K562 (cell line): ENCODE results near the gene B3GALT4. TPM values are rescaled to one million over a fixed set of nuclear protein-coding genes. Genes with fewer than 3 reads are reported as not detected.

Experiments
- BRD4 ChIP-seq: fragments of 200-600 bp; sonication (generic); IDR thresholded peaks from 2 replicates; pipeline ENCODE4 v1.6.1; 2017; ENCODE audit warnings: inconsistent platforms
- DIDO1 ChIP-seq: fragments of 450-650 bp; IDR thresholded peaks from 2 replicates; pipeline ENCODE4 v1.6.1; 2016; ENCODE audit warnings: low read depth, missing biosample characterization, missing genetic modification characterization
- ESRRB ChIP-seq: fragments of 250-450 bp; sonication (Bioruptor Pico); IDR thresholded peaks from 2 replicates; pipeline ENCODE4 v1.5.0; 2020; ENCODE audit warnings: mild to moderate bottlenecking, moderate library complexity, borderline replicate concordance
- FUS ChIP-seq: fragments of 200-400 bp; formaldehyde crosslinking; optimal IDR thresholded peaks from 2 replicates; pipeline ENCODE3; 2017; ENCODE audit warnings: low read depth, low read length
- LCOR ChIP-seq: sonication (generic); formaldehyde crosslinking; IDR thresholded peaks from 2 replicates; pipeline ENCODE4 v1.8.0; 2022; ENCODE audit warnings: mild to moderate bottlenecking, missing genetic modification reagents
- MBD1 ChIP-seq: fragments of 250-450 bp; sonication (Bioruptor Pico); IDR thresholded peaks from 2 replicates; pipeline ENCODE4 v1.8.0; 2022; ENCODE audit warnings: inconsistent platforms
- MCM5 ChIP-seq: fragments of 450-650 bp; IDR thresholded peaks from 2 replicates; pipeline ENCODE4 v1.6.1; 2016; ENCODE audit warnings: low read depth
- PRMT5 ChIP-seq: sonication (generic); formaldehyde crosslinking; IDR thresholded peaks from 2 replicates; pipeline ENCODE4 v1.5.0; 2020; ENCODE audit warnings: missing genetic modification reagents
- RAD21 ChIP-seq, 2 experiments: fragments of 250-450 bp in 1 of 2; fragments of 450-650 bp in 1 of 2; sonication (Bioruptor Pico) in 1 of 2; formaldehyde crosslinking in 1 of 2; IDR thresholded peaks in 1 of 2; conservative IDR thresholded peaks in 1 of 2; 2 replicates each; pipeline versions ENCODE4 v1.4.0 to v1.8.0; 2020 to 2022; ENCODE audit warnings: mild to moderate bottlenecking in 2 of 2, moderate library complexity in 1 of 2
- RBBP5 ChIP-seq: fragments of 200-600 bp; sonication (generic); IDR thresholded peaks from 2 replicates; pipeline ENCODE4 v1.6.1; 2012; ENCODE audit warnings: borderline replicate concordance, mild to moderate bottlenecking, low read length, control low read depth, inconsistent platforms; ENCODE audit not compliant: insufficient read depth, poor library complexity, severe bottlenecking
- SMC3 ChIP-seq: conservative IDR thresholded peaks from 2 replicates; pipeline ENCODE4 v1.6.1; 2011; ENCODE audit warnings: low read depth, low read length, improper control_type of control experiment; ENCODE audit not compliant: insufficient read depth
- ZNF217 ChIP-seq: sonication (generic); formaldehyde crosslinking; IDR thresholded peaks from 2 replicates; pipeline ENCODE4 v1.8.0; 2022; ENCODE audit warnings: mild to moderate bottlenecking, missing genetic modification reagents
- ZNF444 ChIP-seq: fragments of 250-450 bp; sonication (Bioruptor Pico); IDR thresholded peaks from 2 replicates; pipeline ENCODE4 v1.4.0; 2020; ENCODE audit warnings: mild to moderate bottlenecking, moderate library complexity
- ZNF445 ChIP-seq: fragments of 250-450 bp; sonication (Bioruptor Pico); IDR thresholded peaks from 2 replicates; pipeline ENCODE4 v1.4.0; 2020; ENCODE audit warnings: low read depth, mild to moderate bottlenecking, moderate library complexity
- polyA plus RNA-seq, 8 experiments: library from polyadenylated mRNA; depleted of rRNA in 4 of 8; stranded (reverse) in 5 of 8; unstranded in 3 of 8; fragments of >200 nt; fragmentation: Nextera tagmentation in 2 of 8; fragmentation: Illumina TruSeq in 1 of 8; extraction: Ambion mirVana in 2 of 8; extraction: Trizol in 1 of 8; gene quantifications; 2 replicates each; pipeline versions ENCODE4 v1.2.1 to v1.2.3, GENCODE V29; 2011 to 2014; ENCODE audit warnings: inconsistent platforms in 1 of 8, missing spikeins in 1 of 8
- total RNA-seq, 7 experiments: library from RNA; depleted of rRNA in 6 of 7; stranded (reverse); fragments of >200 nt in 6 of 7; fragmentation: Illumina TruSeq in 2 of 7; extraction: Trizol in 2 of 7; gene quantifications; 2 replicates each; pipeline versions ENCODE4 v1.2.1 to v1.2.3, GENCODE V29; 2011 to 2021; ENCODE audit warnings: low replicate concordance in 1 of 7
- TF ChIP-seq, protein P1 (sequence below): fragments of 450-650 bp; formaldehyde crosslinking; IDR thresholded peaks from 2 replicates; pipeline ENCODE4 v1.4.0; 2020; ENCODE audit warnings: mild to moderate bottlenecking, moderate library complexity
- TF ChIP-seq, protein P2 (sequence below): fragments of 250-450 bp; sonication (Bioruptor Pico); IDR thresholded peaks from 2 replicates; pipeline ENCODE4 v1.8.0; 2022; ENCODE audit warnings: inconsistent platforms, mild to moderate bottlenecking, moderate library complexity, borderline replicate concordance
- TF ChIP-seq, protein P3 (sequence below): fragments of 250-450 bp; sonication (Bioruptor Pico); IDR thresholded peaks from 2 replicates; pipeline ENCODE4 v1.8.0; 2021; ENCODE audit warnings: borderline replicate concordance, mild to moderate bottlenecking, moderate library complexity; ENCODE audit not compliant: poor library complexity, severe bottlenecking
- TF ChIP-seq, protein P4 (sequence below): sonication (generic); formaldehyde crosslinking; IDR thresholded peaks from 2 replicates; pipeline ENCODE4 v1.8.0; 2023; ENCODE audit warnings: mild to moderate bottlenecking, missing genetic modification reagents

B3GALT4 gene
- total and polyA plus RNA-seq, 9 of the 15 experiments (the other 6 are each of a cell fraction or from before 2014, with no cell fraction given): 0.11 to 1.3 (median 0.53) TPM; not detected in 1

DNA sequence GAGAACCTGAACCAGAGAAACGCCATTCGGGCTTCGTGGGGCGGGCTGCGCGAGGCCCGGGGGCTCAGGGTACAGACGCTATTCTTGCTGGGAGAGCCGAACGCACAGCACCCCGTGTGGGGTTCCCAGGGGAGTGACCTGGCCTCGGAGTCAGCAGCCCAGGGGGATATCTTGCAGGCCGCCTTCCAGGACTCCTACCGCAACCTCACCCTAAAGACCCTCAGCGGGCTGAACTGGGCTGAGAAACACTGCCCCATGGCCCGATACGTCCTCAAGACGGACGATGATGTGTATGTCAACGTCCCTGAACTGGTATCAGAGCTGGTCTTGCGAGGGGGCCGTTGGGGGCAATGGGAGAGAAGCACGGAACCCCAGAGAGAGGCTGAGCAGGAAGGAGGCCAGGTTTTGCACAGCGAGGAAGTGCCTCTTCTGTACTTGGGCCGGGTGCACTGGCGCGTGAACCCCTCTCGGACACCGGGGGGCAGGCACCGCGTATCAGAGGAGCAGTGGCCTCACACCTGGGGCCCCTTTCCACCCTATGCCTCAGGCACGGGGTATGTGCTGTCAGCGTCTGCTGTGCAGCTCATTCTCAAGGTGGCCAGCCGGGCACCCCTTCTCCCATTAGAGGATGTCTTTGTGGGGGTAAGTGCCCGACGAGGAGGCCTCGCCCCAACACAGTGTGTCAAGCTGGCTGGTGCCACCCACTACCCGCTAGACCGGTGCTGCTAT, 904 bp downstream of the B3GALT4 start (continued):
- TF ChIP-seq, protein P1, sequence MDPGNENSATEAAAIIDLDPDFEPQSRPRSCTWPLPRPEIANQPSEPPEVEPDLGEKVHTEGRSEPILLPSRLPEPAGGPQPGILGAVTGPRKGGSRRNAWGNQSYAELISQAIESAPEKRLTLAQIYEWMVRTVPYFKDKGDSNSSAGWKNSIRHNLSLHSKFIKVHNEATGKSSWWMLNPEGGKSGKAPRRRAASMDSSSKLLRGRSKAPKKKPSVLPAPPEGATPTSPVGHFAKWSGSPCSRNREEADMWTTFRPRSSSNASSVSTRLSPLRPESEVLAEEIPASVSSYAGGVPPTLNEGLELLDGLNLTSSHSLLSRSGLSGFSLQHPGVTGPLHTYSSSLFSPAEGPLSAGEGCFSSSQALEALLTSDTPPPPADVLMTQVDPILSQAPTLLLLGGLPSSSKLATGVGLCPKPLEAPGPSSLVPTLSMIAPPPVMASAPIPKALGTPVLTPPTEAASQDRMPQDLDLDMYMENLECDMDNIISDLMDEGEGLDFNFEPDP (CRISPR knock-in tag): no peak
- no peak for TF ChIP-seq MCM5
- no peak for TF ChIP-seq ZNF444
- TF ChIP-seq LCOR: no peak
- no peak for TF ChIP-seq FUS
- peak in 1 of 2 experiments; percentile 21; a peak in 1 of 4 replicates for TF ChIP-seq RAD21 (CRISPR knock-in tag; conservative IDR thresholded peaks at IDR 0.05 in 1 of 2, IDR thresholded peaks at IDR 0.05 in 1 of 2)
- TF ChIP-seq, protein P2, sequence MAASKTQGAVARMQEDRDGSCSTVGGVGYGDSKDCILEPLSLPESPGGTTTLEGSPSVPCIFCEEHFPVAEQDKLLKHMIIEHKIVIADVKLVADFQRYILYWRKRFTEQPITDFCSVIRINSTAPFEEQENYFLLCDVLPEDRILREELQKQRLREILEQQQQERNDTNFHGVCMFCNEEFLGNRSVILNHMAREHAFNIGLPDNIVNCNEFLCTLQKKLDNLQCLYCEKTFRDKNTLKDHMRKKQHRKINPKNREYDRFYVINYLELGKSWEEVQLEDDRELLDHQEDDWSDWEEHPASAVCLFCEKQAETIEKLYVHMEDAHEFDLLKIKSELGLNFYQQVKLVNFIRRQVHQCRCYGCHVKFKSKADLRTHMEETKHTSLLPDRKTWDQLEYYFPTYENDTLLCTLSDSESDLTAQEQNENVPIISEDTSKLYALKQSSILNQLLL: no peak
- no peak for TF ChIP-seq ZNF445 (CRISPR knock-in tag)
- TF ChIP-seq, protein P3, sequence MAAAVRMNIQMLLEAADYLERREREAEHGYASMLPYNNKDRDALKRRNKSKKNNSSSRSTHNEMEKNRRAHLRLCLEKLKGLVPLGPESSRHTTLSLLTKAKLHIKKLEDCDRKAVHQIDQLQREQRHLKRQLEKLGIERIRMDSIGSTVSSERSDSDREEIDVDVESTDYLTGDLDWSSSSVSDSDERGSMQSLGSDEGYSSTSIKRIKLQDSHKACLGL: no peak
- no peak for TF ChIP-seq RBBP5
- TF ChIP-seq, protein P4, sequence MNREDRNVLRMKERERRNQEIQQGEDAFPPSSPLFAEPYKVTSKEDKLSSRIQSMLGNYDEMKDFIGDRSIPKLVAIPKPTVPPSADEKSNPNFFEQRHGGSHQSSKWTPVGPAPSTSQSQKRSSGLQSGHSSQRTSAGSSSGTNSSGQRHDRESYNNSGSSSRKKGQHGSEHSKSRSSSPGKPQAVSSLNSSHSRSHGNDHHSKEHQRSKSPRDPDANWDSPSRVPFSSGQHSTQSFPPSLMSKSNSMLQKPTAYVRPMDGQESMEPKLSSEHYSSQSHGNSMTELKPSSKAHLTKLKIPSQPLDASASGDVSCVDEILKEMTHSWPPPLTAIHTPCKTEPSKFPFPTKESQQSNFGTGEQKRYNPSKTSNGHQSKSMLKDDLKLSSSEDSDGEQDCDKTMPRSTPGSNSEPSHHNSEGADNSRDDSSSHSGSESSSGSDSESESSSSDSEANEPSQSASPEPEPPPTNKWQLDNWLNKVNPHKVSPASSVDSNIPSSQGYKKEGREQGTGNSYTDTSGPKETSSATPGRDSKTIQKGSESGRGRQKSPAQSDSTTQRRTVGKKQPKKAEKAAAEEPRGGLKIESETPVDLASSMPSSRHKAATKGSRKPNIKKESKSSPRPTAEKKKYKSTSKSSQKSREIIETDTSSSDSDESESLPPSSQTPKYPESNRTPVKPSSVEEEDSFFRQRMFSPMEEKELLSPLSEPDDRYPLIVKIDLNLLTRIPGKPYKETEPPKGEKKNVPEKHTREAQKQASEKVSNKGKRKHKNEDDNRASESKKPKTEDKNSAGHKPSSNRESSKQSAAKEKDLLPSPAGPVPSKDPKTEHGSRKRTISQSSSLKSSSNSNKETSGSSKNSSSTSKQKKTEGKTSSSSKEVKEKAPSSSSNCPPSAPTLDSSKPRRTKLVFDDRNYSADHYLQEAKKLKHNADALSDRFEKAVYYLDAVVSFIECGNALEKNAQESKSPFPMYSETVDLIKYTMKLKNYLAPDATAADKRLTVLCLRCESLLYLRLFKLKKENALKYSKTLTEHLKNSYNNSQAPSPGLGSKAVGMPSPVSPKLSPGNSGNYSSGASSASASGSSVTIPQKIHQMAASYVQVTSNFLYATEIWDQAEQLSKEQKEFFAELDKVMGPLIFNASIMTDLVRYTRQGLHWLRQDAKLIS: no peak
- TF ChIP-seq ESRRB (CRISPR knock-in tag): no peak
- TF ChIP-seq PRMT5 (CRISPR knock-in tag): no peak
- no peak for TF ChIP-seq MBD1 (CRISPR knock-in tag)
- no peak for TF ChIP-seq BRD4
- TF ChIP-seq SMC3: 0 out of 2 replicates have a peak, but pooled peaks have one; percentile 11
- TF ChIP-seq ZNF217: no peak
- TF ChIP-seq DIDO1 (tag): no peak
